GM12878 (cell line): ENCODE results near the gene CCL20. TPM values are rescaled to one million over a fixed set of nuclear protein-coding genes. Genes with fewer than 3 reads are reported as not detected.

Experiments
- ATAC-seq: fragments of 200-7000 bp; cut with Tn5 transposase; 3 replicates; pipeline ENCODE4 v1.9.1; 2020; ENCODE audit warnings: mild to moderate bottlenecking, moderate library complexity
- BruUV-seq: library from RNA; stranded (reverse); fragments of 400-500 nt; replicated peaks from 2 replicates; lab custom pipeline; 2021; lab: Mats Ljungman, UMichigan
- CTCF ChIA-PET: fragments of 300-600 bp; sonication (Branson Sonifier 250); formaldehyde crosslinking; extraction: SDS; loops from one replicate; lab custom pipeline; 2021; ENCODE audit warnings: inconsistent platforms; lab: Yijun Ruan, JAX
- POLR2A ChIA-PET: fragments of 350-600 bp; formaldehyde crosslinking; extraction: SDS; loops from one replicate; lab custom pipeline; 2021; ENCODE audit warnings: inconsistent platforms; lab: Charles Lee
- RAD21 ChIA-PET: fragments of 300-600 bp; sonication (Branson Sonifier 250); formaldehyde crosslinking; loops from one replicate; lab custom pipeline; 2023; ENCODE audit warnings: antibody characterized with exemption; ENCODE audit not compliant: unreplicated experiment; lab: Charles Lee
- SMC1A ChIA-PET: fragments of 300-600 bp; sonication (Branson Sonifier 250); formaldehyde crosslinking; loops from one replicate; lab custom pipeline; 2023; ENCODE audit not compliant: unreplicated experiment, uncharacterized antibody; lab: Charles Lee
- DNase-seq: peaks from one replicate; pipeline ENCODE4 v3.0.0-alpha.2; 2011; ENCODE audit warnings: low read depth, low spot score
- FAIRE-seq: peaks from 3 replicates; lab custom pipeline; 2011; peaks lifted over from hg19 to GRCh38; lab: Jason Lieb, UNC
- H2AFZ ChIP-seq: 2 replicates; pipeline ENCODE4 v1.6.0; 2011; ENCODE audit warnings: low read depth, low read length, control low read depth; ENCODE audit not compliant: control insufficient read depth
- H3K27ac ChIP-seq: 2 replicates; pipeline ENCODE4 v1.5.1; 2011; ENCODE audit warnings: control low read depth; ENCODE audit not compliant: control insufficient read depth, insufficient read depth
- H3K27me3 ChIP-seq, 2 experiments: replicated peaks in 1 of 2; 2 replicates each; pipeline versions ENCODE4 v1.6.0 to v1.6.1; 2011; ENCODE audit warnings: low read length in 1 of 2; ENCODE audit not compliant: control insufficient read depth in 2 of 2, insufficient read depth in 2 of 2
- H3K36me3 ChIP-seq, 2 experiments: 2 replicates each; pipeline ENCODE4 v1.5.1; 2011; ENCODE audit warnings: low read length in 1 of 2; ENCODE audit not compliant: control insufficient read depth in 2 of 2, insufficient read depth in 2 of 2
- H3K4me1 ChIP-seq: 2 replicates; pipeline ENCODE4 v1.6.1; 2011; ENCODE audit warnings: mild to moderate bottlenecking, low read length, moderate library complexity, mixed read lengths; ENCODE audit not compliant: control insufficient read depth, insufficient read depth
- H3K4me2 ChIP-seq: 2 replicates; pipeline ENCODE4 v1.6.0; 2011; ENCODE audit warnings: control low read depth; ENCODE audit not compliant: control insufficient read depth, insufficient read depth
- H3K4me3 ChIP-seq: fragments of 200-600 bp; sonication (generic); 2 replicates; pipeline ENCODE4 v1.5.1; 2016
- H3K79me2 ChIP-seq: 2 replicates; pipeline ENCODE4 v1.6.0; 2011; ENCODE audit warnings: low read length; ENCODE audit not compliant: control insufficient read depth, insufficient read depth
- H3K9ac ChIP-seq: 2 replicates; pipeline ENCODE4 v1.8.0; 2011; ENCODE audit warnings: low read length, control low read depth, mixed read lengths; ENCODE audit not compliant: control insufficient read depth, insufficient read depth
- H3K9me3 ChIP-seq: replicated peaks from 3 replicates; pipeline ENCODE4 v1.5.1; 2011; ENCODE audit warnings: mild to moderate bottlenecking, low read length; ENCODE audit not compliant: control insufficient read depth, insufficient read depth
- H4K20me1 ChIP-seq: 2 replicates; pipeline ENCODE4 v1.6.0; 2011; ENCODE audit not compliant: control insufficient read depth, insufficient read depth
- BMI1 ChIP-seq: fragments of 450-650 bp; IDR thresholded peaks from 2 replicates; pipeline ENCODE4 v1.6.1; 2016; ENCODE audit warnings: mild to moderate bottlenecking, moderate library complexity, borderline replicate concordance
- EZH2 ChIP-seq: IDR thresholded peaks from 2 replicates; pipeline ENCODE4 v1.6.1; 2012; ENCODE audit warnings: low read depth, mild to moderate bottlenecking, control low read depth, inconsistent platforms, low read length, borderline replicate concordance; ENCODE audit not compliant: control insufficient read depth
- HDAC6 ChIP-seq: fragments of 200-600 bp; sonication (generic); IDR thresholded peaks from one replicate; pipeline ENCODE4 v1.8.0; 2017; ENCODE audit warnings: antibody characterized with exemption; ENCODE audit not compliant: unreplicated experiment
- IRF5 ChIP-seq: fragments of 450-650 bp; IDR thresholded peaks from 2 replicates; pipeline ENCODE4 v1.6.1; 2017; ENCODE audit warnings: borderline replicate concordance
- JUNB ChIP-seq: IDR thresholded peaks from 2 replicates; pipeline ENCODE4 v1.6.1; 2016; ENCODE audit warnings: antibody characterized with exemption, mild to moderate bottlenecking
- KAT2A ChIP-seq: conservative IDR thresholded peaks from 2 replicates; pipeline ENCODE4 v1.6.1; 2011; ENCODE audit warnings: low read depth, low read length; ENCODE audit not compliant: control insufficient read depth
- MEF2A ChIP-seq: IDR thresholded peaks from 2 replicates; pipeline ENCODE4 v1.6.1; 2011; ENCODE audit warnings: low read depth, mild to moderate bottlenecking, low read length, moderate library complexity; ENCODE audit not compliant: insufficient read depth
- MYC ChIP-seq: IDR thresholded peaks from 2 replicates; pipeline ENCODE4 v1.6.1; 2011; ENCODE audit warnings: mild to moderate bottlenecking, low read length, moderate library complexity, inconsistent platforms; ENCODE audit not compliant: insufficient read depth, insufficient replicate concordance, insufficient read length, severe bottlenecking
- NBN ChIP-seq: fragments of 450-650 bp; IDR thresholded peaks from 2 replicates; pipeline ENCODE4 v1.6.1; 2016
- NR2C1 ChIP-seq: fragments of 450-650 bp; IDR thresholded peaks from 2 replicates; pipeline ENCODE4 v1.6.1; 2017; ENCODE audit warnings: antibody characterized with exemption, mild to moderate bottlenecking, moderate library complexity
- POLR2A ChIP-seq: IDR thresholded peaks from 2 replicates; pipeline ENCODE4 v1.6.1; 2011; ENCODE audit warnings: low read depth, mild to moderate bottlenecking, low read length
- TBL1XR1 ChIP-seq: IDR thresholded peaks from 2 replicates; pipeline ENCODE4 v1.6.1; 2012; ENCODE audit warnings: low read depth, low read length, improper control_type of control experiment
- TCF7 ChIP-seq: IDR thresholded peaks from 2 replicates; pipeline ENCODE4 v1.6.1; 2014; ENCODE audit warnings: antibody characterized with exemption, borderline replicate concordance
- ZSCAN29 ChIP-seq: fragments of 450-650 bp; IDR thresholded peaks from 2 replicates; pipeline ENCODE4 v1.6.1; 2017; ENCODE audit warnings: mild to moderate bottlenecking, moderate library complexity
- WGBS: methylation state at CpG from one replicate; pipeline ENCODE4 v1.1.6; 2016; ENCODE audit warnings: low lambda C conversion rate; ENCODE audit not compliant: insufficient replicate concordance, insufficient coverage; ENCODE audit errors: missing lambda C conversion rate; 5-methylcytosine and 5-hydroxymethylcytosine counted together
- in situ Hi-C: fragments of 300-500 bp; cut with MboI; formaldehyde crosslinking; loops from 9 replicates; pipeline ENCODE4 v1.14.3; 2018; ENCODE audit warnings: mixed read lengths
- intact Hi-C: fragments of 100-400 bp; cut with micrococcal nuclease; formaldehyde crosslinking; loops from one replicate; pipeline ENCODE4 v1.14.2; 2022; ENCODE audit not compliant: unreplicated experiment
- polyA plus RNA-seq, 11 experiments: library from polyadenylated mRNA; depleted of rRNA in 4 of 11; unstranded in 6 of 11; stranded (reverse) in 5 of 11; fragments of >200 nt; fragmentation: Nextera tagmentation in 4 of 11; fragmentation: Illumina TruSeq in 1 of 11; extraction: Ambion mirVana in 4 of 11; extraction: Trizol in 1 of 11; gene quantifications; 1 replicate in 1 of 11; 2 replicates in 10 of 11; pipeline versions ENCODE4 v1.2.1 to v1.2.3, GENCODE V29; 2011 to 2016; ENCODE audit warnings: inconsistent platforms in 2 of 11, missing spikeins in 2 of 11, low read depth in 1 of 11
- total RNA-seq, 4 experiments: library from RNA; depleted of rRNA in 3 of 4; stranded (reverse); fragments of >200 nt in 3 of 4; fragmentation: Illumina TruSeq in 1 of 4; extraction: Trizol in 1 of 4; gene quantifications; 2 replicates each; pipeline versions ENCODE4 v1.2.1 to v1.2.3, GENCODE V29; 2013 to 2021
- TF ChIP-seq, protein P1 (sequence below): fragments of 450-650 bp; IDR thresholded peaks from 2 replicates; pipeline ENCODE4 v1.6.1; 2014; ENCODE audit warnings: mild to moderate bottlenecking

The CCL20 gene
- total and polyA plus RNA-seq, 10 of the 15 experiments (the other 5 are each of a cell fraction or from before 2014, with no cell fraction given), result 5.5 to 35.7 (median 15.6) TPM

GRCh38 chr2:227799202-227799601 lies 14.4 kb upstream of the CCL20 start:
- ChIA-PET POLR2A (no interaction called here), RAD21 (no interaction called here), SMC1A (interaction anchor here (0.9 to 1.5 kb wide), 3 partner anchors 16 to 63 kb away, joined by 3 to 6 read pairs (median 3); no protein-coding TSS in a partner anchor), CTCF (interaction anchor here (2.0 kb wide), 1 partner anchor 16 kb away, joined by 5 read pairs; no protein-coding TSS in a partner anchor)
- no peak overlapping the region for H3K4me3 ChIP-seq
- intact Hi-C loops (no loop called here), in situ Hi-C loops (loop anchor here (25.0 kb wide), 1 partner anchor 962 kb away; the partner anchor contains the start of gene RHBDD1)
- FAIRE-seq, result no peak
- no peaks in the 10 kb centered on the region for H3K36me3 ChIP-seq
- ATAC-seq, result no peak
- BruUV-seq, result no TSS peak
- TF ChIP-seq POLR2A (no peak), HDAC6 (no peak), NBN (no peak), NR2C1 (no peak), MEF2A (no peak), BMI1 (no peak), IRF5 (no peak), KAT2A (no peak), ZSCAN29 (no peak), TBL1XR1 (no peak), TCF7 (no peak), JUNB (no peak), EZH2 (no peak), MYC (no peak)
- TF ChIP-seq, protein P1, sequence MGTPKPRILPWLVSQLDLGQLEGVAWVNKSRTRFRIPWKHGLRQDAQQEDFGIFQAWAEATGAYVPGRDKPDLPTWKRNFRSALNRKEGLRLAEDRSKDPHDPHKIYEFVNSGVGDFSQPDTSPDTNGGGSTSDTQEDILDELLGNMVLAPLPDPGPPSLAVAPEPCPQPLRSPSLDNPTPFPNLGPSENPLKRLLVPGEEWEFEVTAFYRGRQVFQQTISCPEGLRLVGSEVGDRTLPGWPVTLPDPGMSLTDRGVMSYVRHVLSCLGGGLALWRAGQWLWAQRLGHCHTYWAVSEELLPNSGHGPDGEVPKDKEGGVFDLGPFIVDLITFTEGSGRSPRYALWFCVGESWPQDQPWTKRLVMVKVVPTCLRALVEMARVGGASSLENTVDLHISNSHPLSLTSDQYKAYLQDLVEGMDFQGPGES, result no peak
- no peak overlapping the region for H3K27ac ChIP-seq
- no peak for DNase-seq
- no peak overlapping the region for H3K4me2 ChIP-seq
- no peak overlapping the region for H2AFZ ChIP-seq
- no peaks in the 10 kb centered on the region; the same call in 2 of the 3 replicates for H3K9me3 ChIP-seq
- 71% methylated on average over 3 of the region's 3 CpGs for WGBS
- H4K20me1 ChIP-seq, result no peaks in the 10 kb centered on the region
- no peaks in the 10 kb centered on the region for H3K4me1 ChIP-seq
- H3K27me3 ChIP-seq, result no peaks in the 10 kb centered on the region
- H3K9ac ChIP-seq, result no peak overlapping the region
- no peaks in the 10 kb centered on the region for H3K79me2 ChIP-seq
